NCI-H2227 (cell line): Measurements from ENCODE around the gene ULK2.
A peak's percentile ranks its signal among the peaks of the same experiment; 100 is the strongest.
"Not testable (repeated sequence)": the region's sequence is repeated elsewhere in the genome, so short reads cannot be mapped to it uniquely, and the experiment has no call there.

ENCODE experiments used
- DNase-seq: peaks from one replicate; lab custom pipeline; 2025; ENCODE audit not compliant: unreplicated experiment; lab: John Stamatoyannopoulos, UW

The ULK2 gene

DNA sequence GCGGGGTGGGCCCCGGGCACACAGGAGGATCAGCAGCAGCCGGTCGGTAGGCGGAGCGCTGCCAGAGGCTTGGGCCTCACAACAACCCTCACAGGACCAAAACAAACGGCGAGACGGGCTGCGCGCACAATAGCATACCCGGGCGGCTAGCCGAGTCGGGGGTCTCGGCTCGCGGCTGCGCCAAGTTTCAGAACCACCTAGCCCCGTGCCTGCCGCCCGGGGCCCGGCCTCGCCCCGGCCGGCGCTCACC lies 732 bp downstream of the ULK2 start:
- DNase-seq: peak; percentile 64

DNA sequence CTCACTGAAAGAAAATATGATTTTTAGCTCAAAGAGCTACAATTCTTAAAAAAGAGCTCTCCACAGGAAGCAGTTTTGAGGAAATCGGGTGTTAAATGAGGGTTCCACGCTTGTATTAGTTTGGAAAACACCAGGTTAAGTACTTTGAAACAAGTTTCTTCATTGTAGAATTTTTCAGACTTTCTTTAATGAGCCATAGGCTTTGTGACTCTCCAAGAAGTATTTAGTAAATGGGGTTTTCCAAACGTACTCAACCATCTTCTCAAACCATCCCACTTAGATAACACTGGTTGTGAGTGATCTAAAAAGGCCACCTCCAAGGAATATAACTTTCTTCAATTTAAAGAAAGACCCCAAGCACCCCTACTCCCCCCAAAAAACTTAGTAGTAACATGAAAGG lies 2.7 kb downstream of the ULK2 start:
- no peak for DNase-seq

DNA sequence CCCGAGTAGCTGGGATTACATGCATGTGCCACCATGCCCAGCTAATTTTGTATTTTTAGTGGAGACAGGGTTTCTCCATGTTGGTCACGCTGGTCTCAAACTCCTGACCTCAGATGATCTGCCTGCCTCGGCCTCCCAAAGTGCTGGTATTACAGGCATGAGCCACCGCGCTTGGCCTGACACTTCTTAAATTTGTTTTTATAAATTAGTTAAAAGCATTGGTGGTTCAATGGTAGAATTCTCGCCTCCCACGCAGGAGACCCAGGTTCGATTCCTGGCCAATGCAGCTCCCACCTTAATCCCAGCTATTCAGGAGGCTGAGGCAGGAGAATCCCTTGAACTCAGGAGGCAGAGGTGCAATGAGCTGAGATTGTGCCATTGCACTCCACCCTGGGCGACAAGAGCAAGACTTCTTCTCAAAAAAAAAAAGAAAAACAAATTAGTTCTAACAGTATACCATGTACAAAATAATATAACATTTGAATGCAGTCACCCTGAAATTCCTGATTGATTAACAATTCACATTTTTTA lies 7.0 kb downstream of the ULK2 start:
- DNase-seq: not testable (repeated sequence)

DNA sequence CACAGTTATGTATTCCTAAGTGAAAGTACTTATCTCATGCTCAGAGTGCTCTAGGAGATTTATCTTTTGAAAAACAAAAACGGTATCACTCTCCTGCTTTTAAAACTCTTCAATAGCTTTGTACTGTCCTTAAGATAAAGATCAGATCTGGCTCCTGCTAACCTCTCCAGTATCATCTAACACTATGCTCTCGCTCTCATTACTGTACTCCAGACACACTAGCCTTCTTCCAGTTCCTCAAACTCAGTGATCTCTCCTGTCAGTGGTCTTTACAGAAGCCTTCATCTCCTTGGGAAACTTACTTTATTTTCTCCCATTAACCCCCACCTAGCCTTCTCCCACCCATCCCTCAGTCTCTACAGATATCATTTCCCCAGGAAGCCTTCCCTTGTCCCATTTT lies 10.1 kb downstream of the ULK2 start:
- DNase-seq: no peak

DNA sequence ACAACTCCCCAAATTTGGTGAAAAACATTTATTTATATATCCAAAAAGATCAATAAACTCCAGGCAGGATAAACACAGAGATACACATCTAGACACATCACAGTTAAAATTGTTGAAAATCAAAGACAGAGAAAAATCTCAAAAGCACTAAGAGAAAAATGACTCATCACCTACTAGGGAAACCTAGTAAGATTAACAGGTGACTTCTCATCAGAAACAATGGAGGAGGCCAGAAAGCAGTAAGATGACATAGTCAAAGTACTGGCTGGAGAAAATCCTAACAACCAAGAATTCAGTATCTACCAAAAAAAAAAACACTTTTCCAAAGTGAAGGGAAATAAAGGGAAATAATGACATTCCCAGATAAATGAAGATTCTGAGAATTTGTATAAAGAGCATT lies 33.8 kb downstream of the ULK2 start:
- no peak for DNase-seq

DNA sequence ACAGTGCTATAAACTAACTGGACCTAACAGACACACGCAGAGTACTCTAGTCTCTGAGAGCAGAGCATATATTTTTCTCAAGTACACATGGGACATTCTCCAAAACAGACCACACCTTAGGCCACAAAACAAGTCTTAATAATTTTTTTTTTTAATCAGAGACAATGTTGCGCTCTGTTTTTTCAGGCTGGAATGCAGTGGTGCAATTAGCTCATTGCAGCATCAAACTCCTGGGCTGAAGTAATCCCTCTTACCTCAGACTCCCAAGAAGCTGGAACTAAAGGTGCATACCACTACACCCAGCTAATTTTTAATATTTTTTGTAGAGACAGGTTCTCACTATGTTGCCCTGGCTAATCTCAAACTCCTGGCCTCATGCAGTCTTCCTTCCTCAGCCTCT lies 37.7 kb downstream of the ULK2 start:
- DNase-seq: no peak

DNA sequence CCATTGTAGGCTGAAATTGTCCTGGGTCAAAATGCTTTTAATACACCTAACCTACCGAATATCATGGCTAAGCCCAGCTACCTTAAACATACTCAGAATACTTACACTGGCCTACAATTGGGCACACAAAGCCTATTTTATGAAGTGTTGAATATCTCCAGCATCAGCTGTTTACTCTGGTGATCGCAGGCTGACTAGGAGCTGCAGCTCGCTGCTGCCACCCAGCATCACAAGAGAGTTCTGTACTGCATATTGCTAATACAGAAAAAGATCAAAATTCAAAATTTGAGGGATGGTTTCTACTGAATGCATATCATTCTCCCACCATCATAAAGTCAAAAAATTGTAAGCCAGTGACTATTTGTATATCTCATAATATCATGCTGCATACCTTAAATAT lies 55.3 kb downstream of the ULK2 start:
- no peak for DNase-seq

DNA sequence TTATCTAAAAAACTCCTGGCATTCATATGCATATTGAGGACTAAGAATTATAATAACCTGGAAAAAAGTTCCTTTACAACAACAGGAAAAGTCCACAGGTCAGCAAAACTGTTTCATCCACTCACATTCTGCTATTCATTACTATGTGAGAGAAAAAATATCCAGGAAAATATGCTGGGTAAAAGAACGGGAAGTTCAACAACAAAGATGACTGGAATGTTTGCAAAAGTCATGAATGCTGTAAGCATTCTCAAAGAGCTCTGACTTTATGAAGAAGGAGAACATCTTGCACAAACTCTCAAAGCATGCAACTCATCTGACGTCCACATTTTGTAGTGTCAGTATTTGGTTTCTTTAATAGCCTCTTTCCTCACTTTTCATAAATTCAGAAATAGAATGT lies 62.7 kb downstream of the ULK2 start:
- no peak for DNase-seq

DNA sequence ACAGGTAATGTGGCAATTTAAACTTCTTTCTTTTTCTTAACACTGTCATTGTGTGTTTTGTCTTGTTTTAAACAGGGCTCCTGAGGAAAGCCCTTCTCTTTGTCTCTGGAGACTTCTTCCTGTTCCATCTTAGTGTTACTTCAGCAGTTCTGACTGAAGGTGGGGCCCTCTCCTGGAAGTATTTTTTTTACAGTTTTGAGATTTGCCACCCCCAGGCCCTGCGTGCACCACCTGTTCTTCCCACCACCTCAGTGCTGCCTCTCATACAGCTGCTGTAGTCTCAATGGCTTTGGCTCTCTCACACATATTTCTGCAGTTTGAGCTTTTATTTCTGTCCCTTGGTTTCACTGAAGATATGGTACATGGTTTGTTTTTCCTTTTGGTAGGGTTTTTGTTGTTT lies 67.2 kb downstream of the ULK2 start:
- no peak for DNase-seq

DNA sequence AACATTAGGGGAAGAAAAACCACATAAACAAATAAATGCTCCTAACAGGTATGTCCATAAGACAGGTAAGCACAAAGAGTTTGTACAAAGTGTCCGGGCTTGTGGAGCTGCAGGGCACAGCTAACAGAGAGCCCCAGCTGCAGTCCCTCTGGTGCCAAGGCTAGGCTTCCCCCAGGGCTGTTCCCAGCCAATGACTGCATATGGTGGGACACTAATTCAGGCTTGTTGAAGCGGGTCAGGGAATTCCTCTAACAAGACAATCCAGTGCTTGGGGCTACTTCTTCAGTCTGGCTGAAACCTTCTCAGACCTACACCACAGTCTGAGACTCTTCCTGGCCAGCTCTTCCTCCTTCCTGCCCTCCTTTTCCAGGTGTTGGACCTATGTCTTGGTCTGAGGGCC lies 67.9 kb downstream of the ULK2 start:
- no peak for DNase-seq

DNA sequence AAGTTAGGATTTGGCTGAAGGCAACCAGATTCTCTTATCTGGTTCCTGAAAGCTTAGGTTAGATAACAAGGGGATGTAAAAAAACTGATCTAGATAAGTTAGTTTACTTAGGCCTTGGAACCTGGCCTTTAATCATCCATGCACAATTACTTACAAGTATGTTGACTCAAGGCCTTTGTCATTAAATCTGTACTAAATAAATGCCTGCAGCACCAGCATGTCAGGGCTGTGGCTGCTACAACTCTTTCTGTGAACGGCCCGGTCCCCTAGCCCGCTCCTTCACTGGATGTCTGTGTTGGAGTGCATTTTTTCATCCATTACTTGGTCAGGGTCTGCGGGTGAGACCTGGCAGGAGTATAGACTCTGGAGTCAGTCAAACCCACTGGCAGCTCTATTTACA lies 71.3 kb downstream of the ULK2 start:
- no peak for DNase-seq

DNA sequence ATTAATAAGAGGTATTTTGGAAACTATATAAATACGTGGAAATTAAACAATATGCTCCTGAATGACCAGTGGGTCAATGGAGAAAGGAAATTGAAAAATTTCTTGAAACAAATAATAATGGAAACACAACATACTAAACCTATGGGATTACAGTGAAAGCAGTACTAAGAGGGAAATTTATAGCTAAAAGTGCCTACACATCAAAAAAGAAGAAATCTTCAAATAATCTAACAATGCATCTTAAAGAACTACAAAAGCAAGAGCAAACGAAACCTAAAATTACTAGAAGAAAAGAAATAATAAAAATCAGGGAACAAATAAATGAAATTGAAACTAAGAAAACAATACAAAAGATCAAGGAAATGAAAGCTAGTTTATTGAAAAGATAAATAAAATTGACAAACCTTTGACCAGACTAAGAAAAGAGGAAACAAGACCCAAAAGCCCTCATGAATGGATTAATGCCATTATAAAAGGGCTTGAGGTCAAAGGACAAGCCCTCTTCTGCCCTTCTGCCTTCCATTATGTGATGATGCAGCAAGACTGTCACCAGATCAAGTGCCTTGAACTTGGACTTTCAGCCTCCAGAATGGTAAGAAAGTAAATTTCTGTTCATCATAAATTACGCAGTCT lies 75.7 kb downstream of the ULK2 start:
- no peak for DNase-seq

DNA sequence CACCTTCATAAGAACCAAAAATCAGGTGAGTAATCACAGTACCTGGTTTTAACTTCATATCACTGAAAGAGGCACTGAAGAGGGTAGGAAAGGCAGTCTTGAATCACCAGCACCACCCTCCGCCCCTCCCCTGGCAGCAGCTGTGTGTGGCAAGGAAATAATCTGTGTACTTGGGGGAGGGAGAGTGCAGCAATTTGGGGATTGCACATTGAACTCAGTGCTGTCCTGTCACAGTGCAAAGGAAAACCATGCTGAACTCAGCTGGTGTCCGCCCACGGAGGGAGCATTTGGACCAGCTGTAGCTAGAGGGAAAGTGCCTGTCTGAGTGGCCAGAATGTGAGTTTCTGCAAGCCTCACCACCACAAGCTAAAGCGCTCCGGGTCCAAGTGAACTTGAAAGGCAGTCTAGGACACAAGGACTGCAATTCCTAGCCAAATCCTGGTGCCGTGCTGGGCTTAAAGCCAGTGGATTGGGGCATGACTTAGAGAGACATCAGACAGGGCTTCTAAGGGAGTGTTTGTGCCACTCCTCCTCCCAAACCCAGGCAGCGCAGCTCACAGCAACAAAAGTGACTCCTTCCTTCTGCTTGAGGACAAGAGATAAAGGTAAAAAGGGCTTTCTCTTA lies 79.9 kb downstream of the ULK2 start:
- DNase-seq: no peak

DNA sequence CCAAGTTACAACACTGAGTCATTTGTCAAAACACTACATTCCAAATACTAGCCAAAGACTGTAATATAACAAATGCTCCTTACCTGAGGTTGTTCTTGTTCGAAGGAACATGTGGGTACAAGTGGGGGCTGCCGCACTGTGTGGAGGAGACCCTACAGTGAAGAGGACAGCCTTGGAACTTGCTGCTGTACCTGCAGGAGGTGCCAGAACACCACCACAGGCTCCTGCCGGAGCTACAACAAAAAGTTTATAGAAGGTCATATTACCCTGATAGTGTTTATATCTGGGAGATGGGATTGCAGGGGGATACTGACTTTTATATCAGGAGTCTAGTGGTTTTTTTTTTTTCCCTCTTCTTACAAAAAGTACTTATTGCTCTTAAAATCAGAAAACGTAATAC lies 81.9 kb downstream of the ULK2 start:
- no peak for DNase-seq

DNA sequence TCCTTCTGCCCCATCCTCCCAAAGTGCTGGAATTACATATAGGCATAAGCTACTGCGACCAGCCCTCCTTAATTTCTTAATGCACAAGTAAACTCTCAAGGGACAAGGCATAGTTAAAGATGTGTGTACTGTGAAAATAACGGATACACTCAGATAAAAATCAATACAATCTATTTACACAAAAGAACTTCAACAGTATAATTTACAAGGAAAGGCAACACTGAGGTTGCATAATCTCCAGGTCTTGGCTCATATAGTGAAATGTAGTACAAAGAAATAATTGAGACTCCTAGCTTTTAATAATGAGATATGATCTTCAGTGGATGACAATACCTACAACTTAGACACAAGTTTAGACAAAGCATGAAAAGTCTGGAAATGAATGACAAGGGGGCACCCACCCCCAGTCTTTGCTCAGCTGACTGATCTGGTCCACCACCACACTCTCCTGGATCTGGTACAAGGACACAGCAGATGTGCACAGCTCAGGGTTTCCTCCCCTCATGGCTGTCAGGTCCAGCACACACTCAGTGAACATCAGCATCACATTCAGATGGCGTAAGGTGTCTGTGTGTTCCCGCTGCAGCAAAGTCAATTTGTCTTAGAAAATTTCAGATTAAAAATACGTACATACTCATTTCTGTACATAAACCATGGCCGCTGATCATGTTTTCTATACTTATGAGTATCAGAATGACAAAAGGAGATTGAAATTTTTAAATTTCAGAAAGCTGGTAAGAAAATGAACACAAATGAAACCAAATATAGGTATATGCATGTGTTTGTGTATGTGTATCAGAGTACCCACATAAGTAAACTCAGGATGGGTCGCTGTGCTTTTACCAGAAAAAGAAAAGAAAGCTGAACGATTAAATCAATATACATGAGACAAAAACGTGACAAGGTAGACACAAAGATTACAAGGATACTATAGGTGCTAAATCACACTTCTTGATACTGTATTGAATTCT lies 86.0 kb downstream of the ULK2 start:
- no peak for DNase-seq

DNA sequence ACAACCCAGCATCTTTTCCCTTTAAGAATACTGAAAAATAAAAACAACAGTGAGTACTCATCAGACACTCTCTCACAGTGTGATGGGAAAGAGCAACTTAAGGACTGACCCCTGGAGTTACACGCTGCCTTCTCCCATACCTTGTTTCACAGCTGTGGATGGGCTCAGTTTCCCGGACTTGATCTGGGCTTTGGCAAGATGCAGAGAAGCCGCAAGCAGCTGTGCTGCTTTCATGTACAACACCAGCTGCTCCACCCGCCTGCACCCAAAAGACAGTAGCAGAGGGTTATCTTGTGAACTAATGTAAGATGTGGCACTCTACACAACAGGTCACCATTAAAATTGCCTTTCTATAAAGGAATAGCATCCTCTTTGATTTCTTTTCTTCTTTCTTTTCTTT lies 86.9 kb downstream of the ULK2 start:
- no peak for DNase-seq

DNA sequence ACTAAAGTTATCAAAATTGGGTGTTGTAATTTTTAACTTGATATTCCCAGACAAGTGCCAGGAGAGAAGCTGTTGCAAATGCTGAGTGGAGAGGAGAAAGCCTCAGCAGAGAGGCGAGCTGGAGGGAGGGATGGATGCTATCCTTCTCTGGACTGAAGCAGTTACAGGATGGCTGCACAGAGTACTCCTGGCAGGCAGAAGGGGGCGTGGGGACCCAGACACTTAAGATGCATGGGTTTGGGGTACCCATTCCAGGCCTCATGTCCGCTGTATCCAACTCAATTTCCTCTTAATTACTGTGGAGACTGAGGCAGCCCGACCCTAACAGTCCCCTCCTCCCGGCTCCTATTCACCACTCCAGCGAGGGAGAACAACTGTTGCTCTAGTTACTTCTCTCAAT lies 94.2 kb downstream of the ULK2 start:
- DNase-seq: no peak

DNA sequence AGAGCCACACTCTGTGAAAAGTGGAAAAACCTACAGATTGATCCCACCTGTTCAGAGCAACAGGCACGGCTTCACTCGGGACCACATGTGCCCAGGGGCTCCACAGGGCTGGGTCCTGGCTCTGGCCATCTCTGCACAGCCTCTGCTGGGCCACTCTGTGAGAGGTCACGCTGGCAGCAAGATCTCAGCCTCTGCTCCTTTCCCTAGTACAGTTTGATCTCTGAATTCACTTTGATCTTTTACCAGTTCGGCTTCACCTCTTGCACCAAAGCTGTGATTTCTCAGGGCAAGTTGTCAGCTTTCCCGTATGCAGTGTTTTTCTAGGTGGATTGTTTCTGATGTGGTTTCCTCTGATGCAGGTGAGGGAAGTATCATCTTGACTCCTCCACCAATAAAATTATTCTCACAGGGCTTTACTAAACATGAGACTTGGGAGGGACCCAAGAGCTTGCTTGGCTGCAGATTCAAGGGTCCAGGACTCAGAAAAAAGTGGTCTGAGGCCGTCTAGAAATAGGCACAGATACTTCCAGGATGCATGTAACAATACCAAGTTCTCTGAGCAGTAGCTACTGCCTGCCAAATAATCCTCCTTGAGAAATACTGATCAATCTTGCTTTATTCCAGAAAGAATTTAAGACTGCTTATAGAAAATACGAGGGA lies 95.6 kb downstream of the ULK2 start:
- DNase-seq: no peak

DNA sequence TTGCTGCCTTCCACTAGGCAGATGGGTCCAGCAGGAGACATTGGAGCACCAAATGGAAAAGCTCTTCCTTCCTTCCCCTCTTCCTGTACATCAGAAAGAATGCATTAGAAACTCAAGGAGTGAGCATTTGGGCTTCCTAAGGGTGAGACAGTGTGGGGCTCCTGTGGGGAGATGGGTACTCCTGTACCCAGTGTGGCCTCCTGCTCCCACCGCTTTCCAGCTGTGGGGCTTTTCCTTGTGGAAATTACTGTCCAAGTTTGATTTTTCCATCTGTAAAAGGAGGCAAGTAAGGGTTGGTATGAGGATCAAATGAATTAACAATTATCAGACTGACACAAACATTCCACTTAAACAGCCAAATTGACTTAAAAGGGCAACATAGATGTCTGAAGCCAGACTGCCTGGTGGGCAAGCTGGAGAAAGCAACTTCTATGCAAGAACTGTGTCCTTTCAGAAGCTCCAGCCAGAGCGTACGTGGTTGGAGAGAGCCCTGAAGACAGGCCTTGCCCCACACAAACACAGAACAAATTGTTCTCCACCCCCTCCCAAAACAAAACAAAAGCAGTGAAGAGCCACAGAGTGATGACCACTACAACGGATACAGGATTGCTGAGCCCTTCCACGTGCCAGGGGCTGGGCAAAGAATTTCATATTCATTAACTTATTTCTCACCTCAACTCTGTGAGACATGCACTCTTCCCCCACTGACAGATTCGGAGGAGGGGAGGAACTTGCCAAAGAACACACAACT lies 96.6 kb downstream of the ULK2 start:
- DNase-seq: no peak

DNA sequence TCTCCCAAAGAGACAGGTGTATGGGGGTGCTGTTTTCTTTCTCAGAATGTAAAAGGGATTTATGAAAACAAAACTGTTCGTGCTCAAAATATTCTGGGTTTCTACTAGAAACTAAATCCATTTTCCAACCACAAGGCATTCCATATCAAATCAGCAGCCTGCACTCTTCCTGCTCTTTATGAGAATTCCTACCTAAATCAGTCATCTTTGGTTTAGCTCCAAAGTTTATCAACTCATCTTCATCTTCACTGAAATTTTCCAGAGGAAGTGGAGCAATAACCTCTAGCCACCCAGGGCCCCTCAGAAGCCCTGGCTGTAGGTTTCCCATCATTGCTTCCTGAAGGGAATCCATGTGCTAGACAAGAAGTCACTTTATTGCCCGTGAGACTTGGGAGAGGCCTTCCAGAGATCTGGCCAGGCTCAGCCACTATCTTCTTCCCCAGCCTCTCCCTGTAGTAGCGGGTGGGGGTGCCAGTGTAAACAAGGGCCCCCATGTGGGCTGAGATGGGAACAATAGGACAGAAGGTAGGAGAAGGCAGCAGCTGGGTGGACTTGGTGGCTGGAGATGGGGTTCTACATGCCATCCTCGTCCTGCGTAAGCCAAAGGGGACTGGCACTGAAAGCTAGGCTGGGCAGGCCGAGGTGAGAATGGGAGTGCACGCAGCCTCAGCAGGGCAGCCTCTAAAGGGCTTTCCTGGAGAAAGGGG lies 97.6 kb downstream of the ULK2 start:
- DNase-seq: no peak
